ENCODE data around the gene FGF14.

The FGF14 gene

DNA sequence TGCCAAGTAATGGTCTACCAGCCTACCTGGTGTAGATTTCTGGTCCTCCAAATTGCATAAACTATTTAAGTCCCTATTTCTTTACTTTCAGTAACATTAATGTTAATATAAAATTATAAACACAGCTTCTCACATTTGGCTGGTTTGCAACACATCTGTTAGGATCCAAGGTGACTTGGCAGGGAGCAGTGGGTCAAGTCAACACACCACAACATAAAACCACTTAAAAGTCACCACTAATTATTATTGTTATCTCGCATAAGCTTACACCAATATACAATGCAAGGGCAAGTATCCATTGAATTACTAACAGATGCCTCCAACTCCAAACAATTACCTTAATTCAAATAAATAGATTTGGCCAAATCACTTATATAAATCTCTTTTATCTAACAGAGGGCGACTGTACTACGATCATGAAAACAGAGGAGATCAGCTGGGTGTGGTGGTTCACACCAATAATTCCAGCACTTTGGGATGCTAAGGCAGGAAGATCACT, 74.7 kb downstream of the FGF14 start:
- Histone ChIP-seq H4K8ac (ENCODE audit: low read depth, low read length) (no peak overlapping the region), H4K91ac (ENCODE audit: low read depth, low read length, poor library complexity) (no peak overlapping the region), H2BK5ac (ENCODE audit: low read length) (no peak overlapping the region), H3K79me1 (ENCODE audit: low read depth, low read length) (no peaks in the 10 kb centered on the region), H3K36me3 (replicated peaks in 1 of 2; ENCODE audit: control insufficient read depth in 2 of 2, insufficient read depth in 2 of 2, low read length in 2 of 2) (no peaks in the 10 kb centered on the region), H3K9ac (ENCODE audit: low read depth, low read length, poor library complexity) (no peak overlapping the region), H3K4ac (ENCODE audit: low read length) (no peak overlapping the region), H2BK12ac (ENCODE audit: low read length) (no peak overlapping the region), H2AK5ac (ENCODE audit: low read depth, low read length) (no peak overlapping the region), H2AFZ (ENCODE audit: low read length) (no peak overlapping the region), H3K23ac (ENCODE audit: low read depth, low read length, poor library complexity) (no peak overlapping the region), H2BK120ac (ENCODE audit: low read depth, low read length) (no peak overlapping the region), H3K14ac (ENCODE audit: low read length) (no peak overlapping the region), H3K4me2 (ENCODE audit: insufficient read depth, low read length, poor library complexity, severe bottlenecking) (no peak overlapping the region), H3K27me3 (ENCODE audit: control insufficient read depth in 3 of 3, insufficient read depth in 3 of 3, low read depth in 1 of 3, low read length in 3 of 3) (no peaks in the 10 kb centered on the region), H2BK15ac (ENCODE audit: low read length) (no peak overlapping the region), H3K9me3 (replicated peaks in 1 of 2; ENCODE audit: control insufficient read depth in 2 of 2, insufficient read depth in 1 of 2, low read depth in 1 of 2, low read length in 2 of 2) (no peaks in the 10 kb centered on the region), H3K18ac (ENCODE audit: low read length) (no peak overlapping the region), H3K27ac (replicated peaks; ENCODE audit: low read length) (no peak overlapping the region), H3K4me1 (ENCODE audit: control insufficient read depth in 2 of 2, insufficient read depth in 1 of 2, low read depth in 1 of 2, low read length in 2 of 2) (no peaks in the 10 kb centered on the region), H3K4me3 (ENCODE audit: low read length in 2 of 2) (no peak overlapping the region)
- no CpG with 5 or more reads among the region's 3 CpGs for WGBS, 2 donors (ENCODE audit: extremely low coverage in 2 of 2, insufficient read length in 2 of 2, insufficient replicate concordance in 1 of 2)
- no peak for DNase-seq (ENCODE audit: low spot score)

DNA sequence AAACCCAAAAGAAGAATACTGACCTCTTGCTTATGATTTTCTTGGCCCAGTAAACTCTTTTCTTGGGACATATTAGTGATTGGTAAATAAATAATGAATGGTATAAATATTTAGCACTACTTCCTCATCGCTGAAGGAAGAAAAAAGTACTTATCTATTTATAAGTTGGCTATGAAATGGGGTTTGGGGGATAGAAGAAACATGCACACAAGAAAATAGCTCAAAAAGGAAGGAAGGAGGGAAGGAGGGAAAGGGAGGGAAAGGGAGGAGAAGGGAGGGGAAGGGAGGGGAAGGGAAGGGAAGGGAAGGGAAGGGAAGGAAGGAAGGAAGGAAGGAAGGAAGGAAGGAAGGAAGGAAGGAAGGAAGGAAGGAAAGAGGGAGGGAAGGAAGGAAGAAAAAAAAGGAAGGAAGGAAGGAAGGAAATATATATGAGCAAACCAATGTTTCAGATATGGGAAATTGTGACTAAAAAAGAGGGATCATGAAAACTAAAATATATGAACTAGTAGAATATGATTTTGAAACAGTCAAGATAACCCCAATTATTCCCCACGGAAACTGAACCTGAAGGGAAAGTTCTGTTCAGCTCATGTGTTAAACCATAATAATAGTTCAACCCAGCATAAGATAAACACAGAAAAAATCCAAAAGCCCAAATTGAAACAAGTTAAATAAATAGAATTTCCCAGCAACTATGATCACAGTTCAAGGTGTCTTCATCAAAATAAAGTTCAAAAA, 75.3 kb downstream of the FGF14 start:
- H2BK12ac ChIP-seq (ENCODE audit: low read length), result no peak overlapping the region
- H3K4me1 ChIP-seq (ENCODE audit: control insufficient read depth in 2 of 2, insufficient read depth in 1 of 2, low read depth in 1 of 2, low read length in 2 of 2), result no peaks in the 10 kb centered on the region
- H2BK15ac ChIP-seq (ENCODE audit: low read length), result no peak overlapping the region
- no peak for DNase-seq (ENCODE audit: low spot score)
- H2AK5ac ChIP-seq (ENCODE audit: low read depth, low read length), result no peak overlapping the region
- H3K9me3 ChIP-seq (replicated peaks in 1 of 2; ENCODE audit: control insufficient read depth in 2 of 2, insufficient read depth in 1 of 2, low read depth in 1 of 2, low read length in 2 of 2), result no peaks in the 10 kb centered on the region
- no peak overlapping the region for H2BK5ac ChIP-seq (ENCODE audit: low read length)
- H3K23ac ChIP-seq (ENCODE audit: low read depth, low read length, poor library complexity), result no peak overlapping the region
- H3K4me2 ChIP-seq (ENCODE audit: insufficient read depth, low read length, poor library complexity, severe bottlenecking), result no peak overlapping the region
- no peaks in the 10 kb centered on the region for H3K79me1 ChIP-seq (ENCODE audit: low read depth, low read length)
- no CpG with 5 or more reads among the region's 2 CpGs for WGBS, 2 donors (ENCODE audit: extremely low coverage in 2 of 2, insufficient read length in 2 of 2, insufficient replicate concordance in 1 of 2)
- H2AFZ ChIP-seq (ENCODE audit: low read length), result no peak overlapping the region
- no peak overlapping the region for H3K4ac ChIP-seq (ENCODE audit: low read length)
- H4K8ac ChIP-seq (ENCODE audit: low read depth, low read length), result no peak overlapping the region
- no peak overlapping the region for H3K4me3 ChIP-seq (ENCODE audit: low read length in 2 of 2)
- no peaks in the 10 kb centered on the region for H3K36me3 ChIP-seq (replicated peaks in 1 of 2; ENCODE audit: control insufficient read depth in 2 of 2, insufficient read depth in 2 of 2, low read length in 2 of 2)
- H4K91ac ChIP-seq (ENCODE audit: low read depth, low read length, poor library complexity), result no peak overlapping the region
- no peak overlapping the region for H2BK120ac ChIP-seq (ENCODE audit: low read depth, low read length)
- no peaks in the 10 kb centered on the region for H3K27me3 ChIP-seq (ENCODE audit: control insufficient read depth in 3 of 3, insufficient read depth in 3 of 3, low read depth in 1 of 3, low read length in 3 of 3)
- H3K18ac ChIP-seq (ENCODE audit: low read length), result no peak overlapping the region
- no peak overlapping the region for H3K27ac ChIP-seq (replicated peaks; ENCODE audit: low read length)
- no peak overlapping the region for H3K9ac ChIP-seq (ENCODE audit: low read depth, low read length, poor library complexity)
- no peak overlapping the region for H3K14ac ChIP-seq (ENCODE audit: low read length)

DNA sequence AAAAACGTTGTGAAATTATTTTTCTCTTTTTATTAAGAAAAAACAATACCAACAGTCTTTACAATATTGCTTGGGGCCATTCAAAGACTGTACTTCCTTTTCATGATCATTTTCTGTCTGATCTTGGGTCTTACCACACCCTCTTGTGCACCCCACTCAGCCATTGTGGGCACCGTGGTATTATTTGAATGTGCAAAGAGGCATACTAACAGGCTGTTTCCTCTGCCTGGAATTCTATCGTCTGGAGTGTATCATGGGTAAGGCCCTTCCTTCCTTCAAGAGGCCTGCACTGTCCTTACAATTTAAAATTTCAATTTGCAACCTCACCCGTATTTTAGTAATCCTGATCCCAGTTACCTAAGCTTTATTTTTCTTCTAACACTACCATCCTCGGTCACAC, 76.5 kb downstream of the FGF14 start:
- H2AK5ac ChIP-seq (ENCODE audit: low read depth, low read length), result no peak overlapping the region
- H3K4ac ChIP-seq (ENCODE audit: low read length), result no peak overlapping the region
- H2BK5ac ChIP-seq (ENCODE audit: low read length), result no peak overlapping the region
- H3K9ac ChIP-seq (ENCODE audit: low read depth, low read length, poor library complexity), result no peak overlapping the region
- no peaks in the 10 kb centered on the region for H3K9me3 ChIP-seq (replicated peaks in 1 of 2; ENCODE audit: control insufficient read depth in 2 of 2, insufficient read depth in 1 of 2, low read depth in 1 of 2, low read length in 2 of 2)
- H3K79me1 ChIP-seq (ENCODE audit: low read depth, low read length), result no peaks in the 10 kb centered on the region
- H2AFZ ChIP-seq (ENCODE audit: low read length), result no peak overlapping the region
- H3K27ac ChIP-seq (replicated peaks; ENCODE audit: low read length), result no peak overlapping the region
- H3K23ac ChIP-seq (ENCODE audit: low read depth, low read length, poor library complexity), result no peak overlapping the region
- H3K36me3 ChIP-seq (replicated peaks in 1 of 2; ENCODE audit: control insufficient read depth in 2 of 2, insufficient read depth in 2 of 2, low read length in 2 of 2), result no peaks in the 10 kb centered on the region
- no peak overlapping the region for H4K8ac ChIP-seq (ENCODE audit: low read depth, low read length)
- H3K14ac ChIP-seq (ENCODE audit: low read length), result no peak overlapping the region
- WGBS, 2 donors (ENCODE audit: extremely low coverage in 2 of 2, insufficient read length in 2 of 2, insufficient replicate concordance in 1 of 2), result no CpG with 5 or more reads among the region's 5 CpGs
- H2BK15ac ChIP-seq (ENCODE audit: low read length), result no peak overlapping the region
- no peak overlapping the region for H2BK12ac ChIP-seq (ENCODE audit: low read length)
- H2BK120ac ChIP-seq (ENCODE audit: low read depth, low read length), result no peak overlapping the region
- no peak overlapping the region for H3K4me2 ChIP-seq (ENCODE audit: insufficient read depth, low read length, poor library complexity, severe bottlenecking)
- H3K4me1 ChIP-seq (ENCODE audit: control insufficient read depth in 2 of 2, insufficient read depth in 1 of 2, low read depth in 1 of 2, low read length in 2 of 2), result no peaks in the 10 kb centered on the region
- H3K4me3 ChIP-seq (ENCODE audit: low read length in 2 of 2), result no peak overlapping the region
- DNase-seq (ENCODE audit: low spot score), result no peak
- no peak overlapping the region for H3K18ac ChIP-seq (ENCODE audit: low read length)
- no peak overlapping the region for H4K91ac ChIP-seq (ENCODE audit: low read depth, low read length, poor library complexity)
- H3K27me3 ChIP-seq (ENCODE audit: control insufficient read depth in 3 of 3, insufficient read depth in 3 of 3, low read depth in 1 of 3, low read length in 3 of 3), result no peaks in the 10 kb centered on the region

DNA sequence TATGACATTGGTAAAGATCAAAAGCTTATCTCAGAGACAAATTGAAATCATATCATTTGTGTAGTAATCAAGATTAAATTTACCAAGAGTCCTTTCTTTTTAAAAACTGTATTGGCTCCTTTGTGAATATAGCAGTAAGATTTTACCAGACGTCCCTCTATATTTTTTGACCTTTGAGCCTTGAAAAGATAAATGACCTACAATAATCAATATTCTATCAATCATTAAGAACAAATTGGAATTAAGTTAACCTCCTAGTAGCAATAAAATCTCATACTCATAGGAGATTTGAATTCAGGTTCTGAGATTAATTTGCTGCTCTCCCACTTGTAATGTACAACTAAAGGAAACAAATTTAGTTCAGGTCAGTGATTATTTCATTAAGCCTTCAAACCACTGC, 78.3 kb downstream of the FGF14 start:
- no peaks in the 10 kb centered on the region for H3K79me1 ChIP-seq (ENCODE audit: low read depth, low read length)
- H4K91ac ChIP-seq (ENCODE audit: low read depth, low read length, poor library complexity), result no peak overlapping the region
- no peaks in the 10 kb centered on the region for H3K9me3 ChIP-seq (replicated peaks in 1 of 2; ENCODE audit: control insufficient read depth in 2 of 2, insufficient read depth in 1 of 2, low read depth in 1 of 2, low read length in 2 of 2)
- no peak overlapping the region for H3K18ac ChIP-seq (ENCODE audit: low read length)
- H2BK120ac ChIP-seq (ENCODE audit: low read depth, low read length), result no peak overlapping the region
- H3K9ac ChIP-seq (ENCODE audit: low read depth, low read length, poor library complexity), result no peak overlapping the region
- H3K14ac ChIP-seq (ENCODE audit: low read length), result no peak overlapping the region
- H3K27me3 ChIP-seq (ENCODE audit: control insufficient read depth in 3 of 3, insufficient read depth in 3 of 3, low read depth in 1 of 3, low read length in 3 of 3), result no peaks in the 10 kb centered on the region
- H3K4me2 ChIP-seq (ENCODE audit: insufficient read depth, low read length, poor library complexity, severe bottlenecking), result no peak overlapping the region
- no peak overlapping the region for H3K23ac ChIP-seq (ENCODE audit: low read depth, low read length, poor library complexity)
- H2AK5ac ChIP-seq (ENCODE audit: low read depth, low read length), result no peak overlapping the region
- no peak overlapping the region for H3K27ac ChIP-seq (replicated peaks; ENCODE audit: low read length)
- WGBS, 2 donors (ENCODE audit: extremely low coverage in 2 of 2, insufficient read length in 2 of 2, insufficient replicate concordance in 1 of 2), result no CpG with 5 or more reads among the region's 1 CpG
- H3K4me3 ChIP-seq (ENCODE audit: low read length in 2 of 2), result no peak overlapping the region
- no peak overlapping the region for H2BK12ac ChIP-seq (ENCODE audit: low read length)
- H3K4ac ChIP-seq (ENCODE audit: low read length), result no peak overlapping the region
- H2AFZ ChIP-seq (ENCODE audit: low read length), result no peak overlapping the region
- DNase-seq (ENCODE audit: low spot score), result no peak
- no peaks in the 10 kb centered on the region for H3K36me3 ChIP-seq (replicated peaks in 1 of 2; ENCODE audit: control insufficient read depth in 2 of 2, insufficient read depth in 2 of 2, low read length in 2 of 2)
- no peak overlapping the region for H2BK5ac ChIP-seq (ENCODE audit: low read length)
- H4K8ac ChIP-seq (ENCODE audit: low read depth, low read length), result no peak overlapping the region
- H3K4me1 ChIP-seq (ENCODE audit: control insufficient read depth in 2 of 2, insufficient read depth in 1 of 2, low read depth in 1 of 2, low read length in 2 of 2), result no peaks in the 10 kb centered on the region
- H2BK15ac ChIP-seq (ENCODE audit: low read length), result no peak overlapping the region

Data from neuronal stem cell (in vitro differentiated cells).